Mucosa of rectum (tissue), 2 donors: Measurements from ENCODE around the gene XXYLT1.
"Not testable (repeated sequence)": the region's sequence is repeated elsewhere in the genome, so short reads cannot be mapped to it uniquely, and the experiment has no call there.

Experiments used
- H3K27ac ChIP-seq, 2 donors: one replicate each; pipeline ENCODE4 v1.7.0; 2013; ENCODE audit warnings: inconsistent platforms in 2 of 2, low read depth in 2 of 2, low read length in 2 of 2
- H3K27me3 ChIP-seq, 2 donors: one replicate each; pipeline ENCODE4 v1.7.0; 2013; ENCODE audit warnings: low read length in 2 of 2; ENCODE audit not compliant: control insufficient read depth in 2 of 2, insufficient read depth in 2 of 2
- H3K36me3 ChIP-seq, 2 donors: one replicate each; pipeline ENCODE4 v1.7.0; 2013; ENCODE audit warnings: low read length in 2 of 2; ENCODE audit not compliant: control insufficient read depth in 2 of 2, insufficient read depth in 2 of 2
- H3K4me1 ChIP-seq, 2 donors: one replicate each; pipeline ENCODE4 v1.7.0; 2013; ENCODE audit warnings: low read length in 2 of 2, mild to moderate bottlenecking in 1 of 2; ENCODE audit not compliant: control insufficient read depth in 2 of 2, insufficient read depth in 2 of 2
- H3K4me3 ChIP-seq, 2 donors: one replicate each; pipeline ENCODE4 v1.7.0; 2013; ENCODE audit warnings: low read length in 2 of 2
- H3K9ac ChIP-seq, 2 donors: one replicate each; pipeline ENCODE4 v1.7.0; 2013; ENCODE audit warnings: low read length in 2 of 2, low read depth in 1 of 2, mild to moderate bottlenecking in 1 of 2
- H3K9me3 ChIP-seq, 2 donors: one replicate each; pipeline ENCODE4 v1.7.0; 2013; ENCODE audit warnings: low read length in 2 of 2; ENCODE audit not compliant: control insufficient read depth in 2 of 2
- donor health status: healthy.
- donor health status: Normal muscosa, but diverticular disease.

The XXYLT1 gene

GRCh38 chr3:195042743-195043606 is 228.0 kb downstream of the XXYLT1 start:
- Histone ChIP-seq H3K4me1 (peaks cover 0 to 4% of the 10 kb centered on the region in 2 donors), H3K4me3 (no peak overlapping the region), H3K27me3 (no peaks in the 10 kb centered on the region), H3K36me3 (no peaks in the 10 kb centered on the region), H3K27ac (no peak overlapping the region), H3K9ac (no peak overlapping the region), H3K9me3 (no peaks in the 10 kb centered on the region)

- Histone ChIP-seq H3K4me1 (peaks cover 0 to 4% of the 10 kb centered on the region in 2 donors), H3K9me3 (no peaks in the 10 kb centered on the region), H3K9ac (no peak overlapping the region), H3K27ac (no peak overlapping the region), H3K4me3 (no peak overlapping the region), H3K27me3 (no peaks in the 10 kb centered on the region), H3K36me3 (no peaks in the 10 kb centered on the region)
Observed at GRCh38 chr3:195041871-195042742, 228.9 kb downstream of the XXYLT1 start.

GRCh38 chr3:195040773-195041520 is 230.0 kb downstream of the XXYLT1 start:
- no peaks in the 10 kb centered on the region for H3K9me3 ChIP-seq

GRCh38 chr3:195040094-195040493 is 230.9 kb downstream of the XXYLT1 start:
- Histone ChIP-seq H3K27ac (no peak overlapping the region), H3K4me3 (no peak overlapping the region)

More at GRCh38 chr3:195040773-195041520, 230.0 kb downstream of the XXYLT1 start:
- Histone ChIP-seq H3K4me1 (peaks cover 0 to 4% of the 10 kb centered on the region in 2 donors), H3K36me3 (no peaks in the 10 kb centered on the region), H3K27me3 (no peaks in the 10 kb centered on the region), H3K27ac (no peak overlapping the region), H3K9ac (no peak overlapping the region), H3K4me3 (no peak overlapping the region)

GRCh38 chr3:195039180-195039843 is 231.6 kb downstream of the XXYLT1 start:
- H3K9ac ChIP-seq: no peak overlapping the region
- no peak overlapping the region for H3K4me3 ChIP-seq
- peaks cover under 1 to 4% of the 10 kb centered on the region in 2 donors for H3K4me1 ChIP-seq
- H3K27ac ChIP-seq: no peak overlapping the region
- no peaks in the 10 kb centered on the region for H3K36me3 ChIP-seq
- H3K27me3 ChIP-seq: no peaks in the 10 kb centered on the region
- no peaks in the 10 kb centered on the region for H3K9me3 ChIP-seq

More at GRCh38 chr3:195040094-195040493, 230.9 kb downstream of the XXYLT1 start:
- Histone ChIP-seq H3K9me3 (no peaks in the 10 kb centered on the region), H3K36me3 (no peaks in the 10 kb centered on the region), H3K27me3 (no peaks in the 10 kb centered on the region), H3K9ac (no peak overlapping the region), H3K4me1 (peaks cover 0 to 4% of the 10 kb centered on the region in 2 donors)

- H3K27ac ChIP-seq: no peak overlapping the region
- no peaks in the 10 kb centered on the region for H3K27me3 ChIP-seq
- no peaks in the 10 kb centered on the region for H3K9me3 ChIP-seq
- no peaks in the 10 kb centered on the region for H3K36me3 ChIP-seq
- H3K4me3 ChIP-seq: no peak overlapping the region
- H3K9ac ChIP-seq: no peak overlapping the region
- peaks cover 12 to 16% of the 10 kb centered on the region in 2 donors for H3K4me1 ChIP-seq
Observed at GRCh38 chr3:195038161-195038560, 232.8 kb downstream of the XXYLT1 start.

- H3K36me3 ChIP-seq, H3K4me3 ChIP-seq, H3K27ac ChIP-seq, H3K27me3 ChIP-seq, H3K9ac ChIP-seq, H3K9me3 ChIP-seq: not testable (repeated sequence)
- peaks cover 14 to 18% of the 10 kb centered on the region in 2 donors for H3K4me1 ChIP-seq
Observed at GRCh38 chr3:195037586-195037985, 233.4 kb downstream of the XXYLT1 start.

GRCh38 chr3:195036974-195037373 is 234.0 kb downstream of the XXYLT1 start:
- no peaks in the 10 kb centered on the region for H3K36me3 ChIP-seq
- peaks cover 14 to 18% of the 10 kb centered on the region in 2 donors for H3K4me1 ChIP-seq
- H3K9ac ChIP-seq: no peak overlapping the region
- H3K27me3 ChIP-seq: no peaks in the 10 kb centered on the region
- no peak overlapping the region for H3K27ac ChIP-seq
- H3K9me3 ChIP-seq: no peaks in the 10 kb centered on the region
- H3K4me3 ChIP-seq: no peak overlapping the region

- Histone ChIP-seq H3K36me3 (no peaks in the 10 kb centered on the region), H3K4me3 (no peak overlapping the region), H3K9ac (no peak overlapping the region), H3K27ac (no peak overlapping the region), H3K27me3 (no peaks in the 10 kb centered on the region), H3K9me3 (no peaks in the 10 kb centered on the region), H3K4me1 (peaks cover 14 to 18% of the 10 kb centered on the region in 2 donors)
Observed at GRCh38 chr3:195036574-195036973, 234.4 kb downstream of the XXYLT1 start.
